Tibial artery (tissue), 4 donors: ENCODE data around the gene NHERF1.

Experiments used
- DNase-seq, 2 donors: peaks; one replicate each; pipeline ENCODE4 v3.0.0-alpha.2; 2019
- H3K27ac ChIP-seq, 2 donors: fragments of 200-600 bp; sonication (generic) in 1 of 2; 1 replicate in 1 of 2; 2 replicates in 1 of 2; pipeline ENCODE4 v1.5.1; 2018 to 2019; ENCODE audit warnings: mild to moderate bottlenecking in 1 of 2
- H3K27me3 ChIP-seq, 2 donors: fragments of 200-600 bp; sonication (generic) in 1 of 2; one replicate each; pipeline versions ENCODE4 v1.5.1 to v1.6.0; 2016 to 2019
- H3K36me3 ChIP-seq, 3 donors: fragments of 200-600 bp; sonication (generic) in 2 of 3; one replicate each; pipeline ENCODE4 v1.5.1; 2016 to 2019; ENCODE audit warnings: mild to moderate bottlenecking in 2 of 3
- H3K4me1 ChIP-seq, 4 donors: fragments of 200-600 bp; sonication (generic) in 2 of 4; 1 replicate in 3 of 4; 2 replicates in 1 of 4; pipeline ENCODE4 v1.5.1; 2016 to 2019
- H3K4me3 ChIP-seq, 2 donors: fragments of 200-600 bp; sonication (generic) in 1 of 2; 1 replicate in 1 of 2; 2 replicates in 1 of 2; pipeline ENCODE4 v1.5.1; 2018 to 2019; ENCODE audit warnings: mild to moderate bottlenecking in 2 of 2
- H3K9me3 ChIP-seq, 3 donors: fragments of 200-600 bp; sonication (generic) in 1 of 3; one replicate each; pipeline ENCODE4 v1.5.1; 2016 to 2019
- CTCF ChIP-seq, 2 experiments: fragments of 200-600 bp in 1 of 2; fragments of 450-650 bp in 1 of 2; IDR thresholded peaks; one replicate each; pipeline ENCODE4 v1.5.1; 2017 to 2019; ENCODE audit warnings: antibody characterized with exemption in 2 of 2, mild to moderate bottlenecking in 1 of 2, moderate library complexity in 1 of 2
- intact Hi-C: fragments of 100-400 bp; cut with DNase I; formaldehyde crosslinking; loops from one replicate; pipeline ENCODE4 v1.15.0; 2023; ENCODE audit warnings: low total_unique reads

Gene NHERF1

GRCh38 chr17:74729368-74729767 is 19.1 kb upstream of the NHERF1 start:
- H3K27ac ChIP-seq: no peak overlapping the region
- H3K27me3 ChIP-seq: peaks cover 0 to 45% of the 10 kb centered on the region in 2 donors
- intact Hi-C loops: no loop called here
- no peak for DNase-seq
- TF ChIP-seq CTCF (IDR thresholded peaks at IDR 0.05): no peak
- H3K4me1 ChIP-seq: no peaks in the 10 kb centered on the region
- H3K4me3 ChIP-seq: no peak overlapping the region
- H3K9me3 ChIP-seq: no peaks in the 10 kb centered on the region
- no peaks in the 10 kb centered on the region for H3K36me3 ChIP-seq

GRCh38 chr17:74729866-74730265 is 18.6 kb upstream of the NHERF1 start:
- Histone ChIP-seq H3K9me3 (no peaks in the 10 kb centered on the region), H3K4me1 (no peaks in the 10 kb centered on the region), H3K4me3 (no peak overlapping the region), H3K36me3 (no peaks in the 10 kb centered on the region), H3K27ac (no peak overlapping the region), H3K27me3 (peaks cover 0 to 47% of the 10 kb centered on the region in 2 donors)
- no peak for TF ChIP-seq CTCF (IDR thresholded peaks at IDR 0.05)
- DNase-seq: no peak
- intact Hi-C loops: no loop called here

GRCh38 chr17:74730491-74731346 is 17.7 kb upstream of the NHERF1 start:
- no peak for TF ChIP-seq CTCF (IDR thresholded peaks at IDR 0.05)
- DNase-seq: no peak
- intact Hi-C loops: no loop called here

GRCh38 chr17:74731347-74731605 is 17.2 kb upstream of the NHERF1 start:
- intact Hi-C loops: no loop called here
- Histone ChIP-seq H3K27ac (no peak overlapping the region), H3K4me3 (no peak overlapping the region), H3K4me1 (peaks cover 0 to 4% (median 1%) of the 10 kb centered on the region in 4 donors), H3K36me3 (no peaks in the 10 kb centered on the region), H3K9me3 (no peaks in the 10 kb centered on the region), H3K27me3 (peaks cover 0 to 58% of the 10 kb centered on the region in 2 donors)
- no peak for DNase-seq
- TF ChIP-seq CTCF (IDR thresholded peaks at IDR 0.05): no peak

More at GRCh38 chr17:74730491-74731346, 17.7 kb upstream of the NHERF1 start:
- Histone ChIP-seq H3K9me3 (no peaks in the 10 kb centered on the region), H3K27ac (no peak overlapping the region), H3K4me3 (no peak overlapping the region), H3K27me3 (peaks cover 0 to 52% of the 10 kb centered on the region in 2 donors), H3K36me3 (no peaks in the 10 kb centered on the region), H3K4me1 (no peaks in the 10 kb centered on the region)

GRCh38 chr17:74732042-74732867 is 16.2 kb upstream of the NHERF1 start:
- intact Hi-C loops: no loop called here
- peaks cover 0 to 14% (median 10%) of the 10 kb centered on the region in 4 donors for H3K4me1 ChIP-seq
- H3K9me3 ChIP-seq: no peaks in the 10 kb centered on the region
- no peak overlapping the region for H3K27ac ChIP-seq
- H3K4me3 ChIP-seq: no peak overlapping the region
- peaks cover 0 to 67% of the 10 kb centered on the region in 2 donors for H3K27me3 ChIP-seq
- no peaks in the 10 kb centered on the region for H3K36me3 ChIP-seq
- TF ChIP-seq CTCF (IDR thresholded peaks at IDR 0.05): no peak
- no peak for DNase-seq
